Nephron (organoid): Measurements from ENCODE around the gene ITGB1BP2.

Experiments used
- H3K27ac Mint-ChIP-seq, 3 experiments: 2 replicates each; pipeline ENCODE4 v1.8.0; 2020; ENCODE audit warnings: mixed read lengths in 3 of 3, mild to moderate bottlenecking in 2 of 3, moderate library complexity in 1 of 3
- H3K27me3 Mint-ChIP-seq: 2 replicates; pipeline ENCODE4 v1.8.0; 2021; ENCODE audit warnings: low read depth, mild to moderate bottlenecking, moderate library complexity, mixed read lengths
- H3K36me3 Mint-ChIP-seq: 2 replicates; pipeline ENCODE4 v1.8.0; 2020; ENCODE audit warnings: low read depth, mixed read lengths
- H3K4me1 Mint-ChIP-seq: 2 replicates; pipeline ENCODE4 v1.8.0; 2020; ENCODE audit warnings: mixed read lengths
- H3K4me3 Mint-ChIP-seq, 3 experiments: 2 replicates each; pipeline ENCODE4 v1.8.0; 2020; ENCODE audit warnings: mild to moderate bottlenecking in 3 of 3, mixed read lengths in 3 of 3, moderate library complexity in 2 of 3
- H3K9me3 Mint-ChIP-seq: 2 replicates; pipeline ENCODE4 v1.8.0; 2020; ENCODE audit warnings: mixed read lengths
- CTCF ChIP-seq, 3 experiments: fragments of 200-600 bp; sonication (generic); IDR thresholded peaks; one replicate each; pipeline ENCODE4 v1.5.0; 2021; ENCODE audit warnings: antibody characterized with exemption in 3 of 3; ENCODE audit not compliant: unreplicated experiment in 3 of 3

Gene ITGB1BP2

GRCh38 chrX:71301195-71301924 is at the start of gene ITGB1BP2:
Gene ITGB1BP2, plus strand, starts transcription at chrX:71301750. Its CDS starts 57 bp downstream, at chrX:71301807.
- TF ChIP-seq CTCF (IDR thresholded peaks at IDR 0.05; ENCODE audit: unreplicated experiment in 3 of 3) = no peak
- H3K4me3 Mint-ChIP-seq = peak within 1 kb of the TSS; percentile 61 to 92 (median 87)
- peaks cover 4% of the 10 kb centered on the region for H3K9me3 Mint-ChIP-seq
- no peaks in the 10 kb centered on the region for H3K27me3 Mint-ChIP-seq
- H3K4me1 Mint-ChIP-seq = peaks cover 15% of the 10 kb centered on the region
- H3K27ac Mint-ChIP-seq = peak within 1 kb of the TSS; percentile 77 to 89 (median 88)
- H3K36me3 Mint-ChIP-seq = peaks cover 75% of the 10 kb centered on the region

GRCh38 chrX:71252221-71252620 is 49.3 kb upstream of the ITGB1BP2 start:
- Mint-ChIP-seq H3K4me3 (peak overlapping the region; percentile 86 to 98 (median 96)), H3K9me3 (peaks cover 10% of the 10 kb centered on the region), H3K27ac (peak overlapping the region; percentile 53 to 82 (median 80)), H3K27me3 (peaks cover 4% of the 10 kb centered on the region), H3K36me3 (peaks cover 33% of the 10 kb centered on the region), H3K4me1 (peaks cover 7% of the 10 kb centered on the region)
- no peak for TF ChIP-seq CTCF (IDR thresholded peaks at IDR 0.05; ENCODE audit: unreplicated experiment in 3 of 3)

- peak overlapping the region; percentile 86 to 98 (median 96) for H3K4me3 Mint-ChIP-seq
- peak; percentile 30 to 42 (median 41) for TF ChIP-seq CTCF (IDR thresholded peaks at IDR 0.05; ENCODE audit: unreplicated experiment in 3 of 3)
- peaks cover 7% of the 10 kb centered on the region for H3K4me1 Mint-ChIP-seq
- H3K36me3 Mint-ChIP-seq = peaks cover 23% of the 10 kb centered on the region
- peaks cover 4% of the 10 kb centered on the region for H3K27me3 Mint-ChIP-seq
- H3K27ac Mint-ChIP-seq = peak overlapping the region; percentile 95 to 100 (median 98)
- H3K9me3 Mint-ChIP-seq = peaks cover 10% of the 10 kb centered on the region
These were observed 48.1 kb upstream of the ITGB1BP2 start for GRCh38 chrX:71253253-71254091.

GRCh38 chrX:71254092-71254963 is 47.2 kb upstream of the ITGB1BP2 start, which contains the start of gene ZMYM3:
Gene ZMYM3, minus strand, starts transcription at chrX:71254140. Its CDS starts 885 bp downstream, at chrX:71253255.
- peaks cover 7% of the 10 kb centered on the region for H3K4me1 Mint-ChIP-seq
- H3K36me3 Mint-ChIP-seq = peaks cover 14% of the 10 kb centered on the region
- peaks cover 7% of the 10 kb centered on the region for H3K9me3 Mint-ChIP-seq
- no peak for TF ChIP-seq CTCF (IDR thresholded peaks at IDR 0.05; ENCODE audit: unreplicated experiment in 3 of 3)
- peaks cover 4% of the 10 kb centered on the region for H3K27me3 Mint-ChIP-seq
- peak within 1 kb of the TSS; percentile 95 to 100 (median 98) for H3K27ac Mint-ChIP-seq
- peak within 1 kb of the TSS; percentile 86 to 98 (median 96) for H3K4me3 Mint-ChIP-seq

GRCh38 chrX:71256051-71256450 is 45.5 kb upstream of the ITGB1BP2 start:
- H3K27me3 Mint-ChIP-seq = peaks cover 2% of the 10 kb centered on the region
- peaks cover 3% of the 10 kb centered on the region for H3K4me1 Mint-ChIP-seq
- H3K27ac Mint-ChIP-seq = peak overlapping the region; percentile 95 to 100 (median 98)
- H3K4me3 Mint-ChIP-seq = peak overlapping the region; percentile 86 to 98 (median 96)
- H3K9me3 Mint-ChIP-seq = peaks cover 4% of the 10 kb centered on the region
- no peak for TF ChIP-seq CTCF (IDR thresholded peaks at IDR 0.05; ENCODE audit: unreplicated experiment in 3 of 3)
- peaks cover 3% of the 10 kb centered on the region for H3K36me3 Mint-ChIP-seq
